Liver (tissue), 9 donors: Measurements from ENCODE around the gene GNG12. TPM values are rescaled to one million over a fixed set of nuclear protein-coding genes. Genes with fewer than 3 reads are reported as not detected.

ENCODE experiments used
- DNase-seq: peaks from one replicate; pipeline ENCODE4 v3.0.0-alpha.2; 2017; ENCODE audit warnings: low spot score
- H3K27ac ChIP-seq, 2 donors: one replicate each; pipeline ENCODE4 v1.7.0; 2013; ENCODE audit warnings: inconsistent platforms in 2 of 2, low read length in 2 of 2, control low read depth in 1 of 2, low read depth in 1 of 2, mild to moderate bottlenecking in 1 of 2
- H3K27me3 ChIP-seq, 4 donors: one replicate each; pipeline versions ENCODE4 v1.6.1 to v1.7.0; 2013; ENCODE audit warnings: low read length in 3 of 4, inconsistent platforms in 1 of 4, mild to moderate bottlenecking in 1 of 4, moderate library complexity in 1 of 4; ENCODE audit not compliant: control insufficient read depth in 4 of 4, insufficient read depth in 4 of 4
- H3K36me3 ChIP-seq, 4 donors: one replicate each; pipeline versions ENCODE4 v1.6.1 to v1.7.0; 2013; ENCODE audit warnings: low read length in 3 of 4, mild to moderate bottlenecking in 3 of 4, low read depth in 1 of 4, moderate library complexity in 1 of 4; ENCODE audit not compliant: control insufficient read depth in 4 of 4, insufficient read depth in 3 of 4
- H3K4me1 ChIP-seq, 4 donors: one replicate each; pipeline versions ENCODE4 v1.6.1 to v1.7.0; 2013; ENCODE audit warnings: low read length in 3 of 4, mild to moderate bottlenecking in 3 of 4, moderate library complexity in 1 of 4; ENCODE audit not compliant: control insufficient read depth in 4 of 4, insufficient read depth in 4 of 4
- H3K4me3 ChIP-seq, 3 donors: one replicate each; pipeline versions ENCODE4 v1.6.1 to v1.7.0; 2013; ENCODE audit warnings: low read length in 3 of 3, control low read depth in 1 of 3, low read depth in 1 of 3, mild to moderate bottlenecking in 1 of 3
- H3K9ac ChIP-seq, 2 donors: one replicate each; pipeline ENCODE4 v1.7.0; 2013; ENCODE audit warnings: low read length in 2 of 2, mild to moderate bottlenecking in 2 of 2, moderate library complexity in 2 of 2, control low read depth in 1 of 2, low read depth in 1 of 2
- H3K9me3 ChIP-seq, 4 donors: one replicate each; pipeline versions ENCODE4 v1.6.1 to v1.7.0; 2013; ENCODE audit warnings: low read length in 3 of 4; ENCODE audit not compliant: control insufficient read depth in 4 of 4
- EGR1 ChIP-seq, 2 donors: IDR thresholded peaks; 2 replicates each; pipeline ENCODE4 v1.6.1; 2016 to 2018; ENCODE audit warnings: antibody characterized with exemption in 2 of 2, low read depth in 2 of 2
- FOXA1 ChIP-seq: IDR thresholded peaks from 2 replicates; pipeline ENCODE4 v1.6.1; 2016; ENCODE audit warnings: antibody characterized with exemption
- GABPA ChIP-seq, 2 donors: IDR thresholded peaks in 1 of 2; conservative IDR thresholded peaks in 1 of 2; 2 replicates each; pipeline ENCODE4 v1.6.1; 2016; ENCODE audit warnings: antibody characterized with exemption in 2 of 2, mild to moderate bottlenecking in 1 of 2, moderate library complexity in 1 of 2
- HNF4A ChIP-seq, 2 donors: conservative IDR thresholded peaks; 2 replicates each; pipeline ENCODE4 v1.6.1; 2016; ENCODE audit warnings: antibody characterized with exemption in 2 of 2, mild to moderate bottlenecking in 2 of 2
- HNF4G ChIP-seq: IDR thresholded peaks from 2 replicates; pipeline ENCODE4 v1.6.1; 2016; ENCODE audit warnings: antibody characterized with exemption
- JUND ChIP-seq, 2 donors: IDR thresholded peaks; 2 replicates each; pipeline ENCODE4 v1.6.1; 2016; ENCODE audit warnings: antibody characterized with exemption in 2 of 2
- NR2F2 ChIP-seq: IDR thresholded peaks from 2 replicates; pipeline ENCODE4 v1.6.1; 2016; ENCODE audit warnings: antibody characterized with exemption
- RXRA ChIP-seq, 2 donors: IDR thresholded peaks; 2 replicates each; pipeline ENCODE4 v1.6.1; 2017 to 2018; ENCODE audit warnings: antibody characterized with exemption in 2 of 2, mild to moderate bottlenecking in 1 of 2
- SP1 ChIP-seq: IDR thresholded peaks from 2 replicates; pipeline ENCODE4 v1.6.1; 2018; ENCODE audit warnings: antibody characterized with exemption, mild to moderate bottlenecking
- TAF1 ChIP-seq: conservative IDR thresholded peaks from 2 replicates; pipeline ENCODE4 v1.6.1; 2016; ENCODE audit warnings: antibody characterized with exemption, mild to moderate bottlenecking
- YY1 ChIP-seq: IDR thresholded peaks from 2 replicates; pipeline ENCODE4 v1.6.1; 2016; ENCODE audit warnings: antibody characterized with exemption, mild to moderate bottlenecking
- WGBS: extraction: QIAGEN DNeasy Blood & Tissue Kit; methylation state at CpG from one replicate; pipeline ENCODE4 v1.1.7; 2013; 5-methylcytosine and 5-hydroxymethylcytosine counted together
- polyA plus RNA-seq, 2 donors: library from polyadenylated mRNA; stranded (reverse) in 1 of 2; unstranded in 1 of 2; fragments of 200-250 nt in 1 of 2; fragments of >200 nt in 1 of 2; fragmentation: Nextera tagmentation in 1 of 2; extraction: Ambion mirVana in 1 of 2; gene quantifications; one replicate each; pipeline versions ENCODE4 v1.2.1 to v1.2.3, GENCODE V29; 2013 to 2015
- total RNA-seq, 2 donors: library from RNA; depleted of rRNA; stranded (reverse); fragments of >200 nt; gene quantifications; one replicate each; pipeline ENCODE4 v1.2.3, GENCODE V29; 2014
- TF ChIP-seq, protein P1 (sequence below): fragments of 150-350 bp; IDR thresholded peaks from 2 replicates; pipeline ENCODE4 v1.5.1; 2017; ENCODE audit warnings: improper control_type of control experiment, low read depth, low read length; ENCODE audit not compliant: missing input control
- TF ChIP-seq, protein P2 (sequence below): IDR thresholded peaks from 2 replicates; pipeline ENCODE4 v1.6.1; 2016; ENCODE audit warnings: antibody characterized with exemption, mild to moderate bottlenecking
- TF ChIP-seq, protein P3 (sequence below): IDR thresholded peaks from 2 replicates; pipeline ENCODE4 v1.6.1; 2016; ENCODE audit warnings: antibody characterized with exemption
- donor health status: healthy.
- donor health status: healthy.
- donor health status: healthy.
- donor health status: healthy.
- donor health status: healthy.

The GNG12 gene
- total and polyA plus RNA-seq, 4 donors = 15.4 to 26.1 (median 19.7) TPM

DNA sequence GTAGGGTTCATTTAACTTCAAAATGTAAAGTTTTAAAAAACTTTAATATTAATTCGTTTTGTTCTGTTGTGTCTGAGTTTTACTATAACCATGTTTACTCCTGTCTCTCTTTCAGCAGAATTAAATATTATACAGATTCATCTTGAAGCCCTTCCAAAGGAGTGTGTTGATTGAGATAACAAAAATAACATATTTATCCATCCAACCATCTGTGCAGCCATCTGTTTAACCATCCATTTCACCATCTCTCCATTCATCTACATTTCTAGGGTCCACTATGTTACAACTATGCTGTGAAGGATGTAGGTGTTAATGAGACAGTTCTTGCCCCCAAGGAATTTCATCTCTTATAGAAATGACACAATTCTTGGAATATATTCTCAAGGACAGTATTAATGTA is 36.0 kb upstream of the GNG12 start:
- Histone ChIP-seq H3K27me3 (no peaks in the 10 kb centered on the region), H3K9me3 (no peaks in the 10 kb centered on the region), H3K9ac (no peak overlapping the region), H3K4me3 (no peak overlapping the region), H3K36me3 (no peaks in the 10 kb centered on the region), H3K27ac (no peak overlapping the region), H3K4me1 (peaks cover 0 to 1% (median 0%) of the 10 kb centered on the region in 4 donors)
- TF ChIP-seq TAF1 (no peak), GABPA (IDR thresholded peaks at IDR 0.05 in 1 of 2, conservative IDR thresholded peaks at IDR 0.05 in 1 of 2) (no peak), FOXA1 (no peak)
- 63% methylated on average over 1 of the region's 1 CpG for WGBS
- DNase-seq = no peak

DNA sequence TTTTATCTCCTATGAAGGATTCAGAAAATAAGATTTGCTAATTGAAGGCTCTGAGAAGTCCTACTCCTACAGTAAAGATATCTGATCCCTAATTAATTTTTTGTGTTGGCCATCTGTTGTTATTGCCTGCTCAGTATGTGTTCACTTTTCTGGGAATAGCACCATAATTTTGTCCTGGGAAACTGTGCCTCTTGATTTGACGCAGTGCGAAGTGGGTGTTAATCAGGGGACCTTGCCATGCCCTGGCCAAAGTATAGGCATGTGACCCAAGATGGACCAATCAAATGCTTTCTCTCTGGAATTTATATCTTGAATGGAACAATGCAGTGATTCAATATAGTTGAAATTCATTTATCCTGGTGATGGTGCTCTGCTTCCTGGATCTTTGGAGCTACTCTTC is 30.4 kb upstream of the GNG12 start:
- 97% methylated on average over 2 of the region's 2 CpGs for WGBS
- Histone ChIP-seq H3K4me1 (no peaks in the 10 kb centered on the region), H3K36me3 (no peaks in the 10 kb centered on the region), H3K27me3 (no peaks in the 10 kb centered on the region), H3K4me3 (no peak overlapping the region), H3K9ac (no peak overlapping the region), H3K27ac (no peak overlapping the region), H3K9me3 (no peaks in the 10 kb centered on the region)
- no peak for DNase-seq
- TF ChIP-seq RXRA (IDR thresholded peaks at IDR 0.05) (no peak), JUND (IDR thresholded peaks at IDR 0.05) (no peak)
- TF ChIP-seq, protein P1, sequence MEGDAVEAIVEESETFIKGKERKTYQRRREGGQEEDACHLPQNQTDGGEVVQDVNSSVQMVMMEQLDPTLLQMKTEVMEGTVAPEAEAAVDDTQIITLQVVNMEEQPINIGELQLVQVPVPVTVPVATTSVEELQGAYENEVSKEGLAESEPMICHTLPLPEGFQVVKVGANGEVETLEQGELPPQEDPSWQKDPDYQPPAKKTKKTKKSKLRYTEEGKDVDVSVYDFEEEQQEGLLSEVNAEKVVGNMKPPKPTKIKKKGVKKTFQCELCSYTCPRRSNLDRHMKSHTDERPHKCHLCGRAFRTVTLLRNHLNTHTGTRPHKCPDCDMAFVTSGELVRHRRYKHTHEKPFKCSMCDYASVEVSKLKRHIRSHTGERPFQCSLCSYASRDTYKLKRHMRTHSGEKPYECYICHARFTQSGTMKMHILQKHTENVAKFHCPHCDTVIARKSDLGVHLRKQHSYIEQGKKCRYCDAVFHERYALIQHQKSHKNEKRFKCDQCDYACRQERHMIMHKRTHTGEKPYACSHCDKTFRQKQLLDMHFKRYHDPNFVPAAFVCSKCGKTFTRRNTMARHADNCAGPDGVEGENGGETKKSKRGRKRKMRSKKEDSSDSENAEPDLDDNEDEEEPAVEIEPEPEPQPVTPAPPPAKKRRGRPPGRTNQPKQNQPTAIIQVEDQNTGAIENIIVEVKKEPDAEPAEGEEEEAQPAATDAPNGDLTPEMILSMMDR = no peak
- TF ChIP-seq, protein P2, sequence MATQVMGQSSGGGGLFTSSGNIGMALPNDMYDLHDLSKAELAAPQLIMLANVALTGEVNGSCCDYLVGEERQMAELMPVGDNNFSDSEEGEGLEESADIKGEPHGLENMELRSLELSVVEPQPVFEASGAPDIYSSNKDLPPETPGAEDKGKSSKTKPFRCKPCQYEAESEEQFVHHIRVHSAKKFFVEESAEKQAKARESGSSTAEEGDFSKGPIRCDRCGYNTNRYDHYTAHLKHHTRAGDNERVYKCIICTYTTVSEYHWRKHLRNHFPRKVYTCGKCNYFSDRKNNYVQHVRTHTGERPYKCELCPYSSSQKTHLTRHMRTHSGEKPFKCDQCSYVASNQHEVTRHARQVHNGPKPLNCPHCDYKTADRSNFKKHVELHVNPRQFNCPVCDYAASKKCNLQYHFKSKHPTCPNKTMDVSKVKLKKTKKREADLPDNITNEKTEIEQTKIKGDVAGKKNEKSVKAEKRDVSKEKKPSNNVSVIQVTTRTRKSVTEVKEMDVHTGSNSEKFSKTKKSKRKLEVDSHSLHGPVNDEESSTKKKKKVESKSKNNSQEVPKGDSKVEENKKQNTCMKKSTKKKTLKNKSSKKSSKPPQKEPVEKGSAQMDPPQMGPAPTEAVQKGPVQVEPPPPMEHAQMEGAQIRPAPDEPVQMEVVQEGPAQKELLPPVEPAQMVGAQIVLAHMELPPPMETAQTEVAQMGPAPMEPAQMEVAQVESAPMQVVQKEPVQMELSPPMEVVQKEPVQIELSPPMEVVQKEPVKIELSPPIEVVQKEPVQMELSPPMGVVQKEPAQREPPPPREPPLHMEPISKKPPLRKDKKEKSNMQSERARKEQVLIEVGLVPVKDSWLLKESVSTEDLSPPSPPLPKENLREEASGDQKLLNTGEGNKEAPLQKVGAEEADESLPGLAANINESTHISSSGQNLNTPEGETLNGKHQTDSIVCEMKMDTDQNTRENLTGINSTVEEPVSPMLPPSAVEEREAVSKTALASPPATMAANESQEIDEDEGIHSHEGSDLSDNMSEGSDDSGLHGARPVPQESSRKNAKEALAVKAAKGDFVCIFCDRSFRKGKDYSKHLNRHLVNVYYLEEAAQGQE = no peak

- no peak for TF ChIP-seq EGR1 (IDR thresholded peaks at IDR 0.05; ENCODE audit: low read depth in 2 of 2)
- no peak for TF ChIP-seq HNF4A (conservative IDR thresholded peaks at IDR 0.05)
- no peak for TF ChIP-seq TAF1
- TF ChIP-seq SP1 = no peak
- TF ChIP-seq FOXA1 = no peak
- TF ChIP-seq RXRA (IDR thresholded peaks at IDR 0.05) = no peak
- TF ChIP-seq, protein P3, sequence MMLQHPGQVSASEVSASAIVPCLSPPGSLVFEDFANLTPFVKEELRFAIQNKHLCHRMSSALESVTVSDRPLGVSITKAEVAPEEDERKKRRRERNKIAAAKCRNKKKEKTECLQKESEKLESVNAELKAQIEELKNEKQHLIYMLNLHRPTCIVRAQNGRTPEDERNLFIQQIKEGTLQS = no peak
- no peak for TF ChIP-seq YY1
- TF ChIP-seq HNF4G = no peak
- TF ChIP-seq NR2F2 = no peak
- no peak overlapping the region for H3K9ac ChIP-seq
- H3K4me1 ChIP-seq = no peaks in the 10 kb centered on the region
- no peaks in the 10 kb centered on the region for H3K27me3 ChIP-seq
- no peak overlapping the region for H3K4me3 ChIP-seq
- H3K9me3 ChIP-seq = no peaks in the 10 kb centered on the region
- H3K36me3 ChIP-seq = no peaks in the 10 kb centered on the region
- H3K27ac ChIP-seq = no peak overlapping the region
- 93% methylated on average over 1 of the region's 1 CpG for WGBS
- no peak for DNase-seq
Observed at GRCh38 chr1:67862685-67863084, 29.4 kb upstream of the GNG12 start.
